GM23338 (cell line): ENCODE results near the gene ARHGAP11A. TPM values are rescaled to one million over a fixed set of nuclear protein-coding genes. Genes with fewer than 3 reads are reported as not detected.

Experiments used
- ATAC-seq: fragments of 200-7000 bp; cut with Tn5 transposase; 3 replicates; pipeline ENCODE4 v1.9.1; 2020
- DNase-seq: peaks from one replicate; pipeline ENCODE4 v3.0.0-alpha.2; 2015; ENCODE audit warnings: low spot score
- H2AFZ ChIP-seq: fragments of 200-600 bp; sonication (generic); 2 replicates; pipeline ENCODE4 v1.8.0; 2016; ENCODE audit warnings: antibody characterized with exemption, mild to moderate bottlenecking, moderate library complexity
- H3F3A ChIP-seq: fragments of 200-600 bp; sonication (generic); replicated peaks from 2 replicates; pipeline ENCODE4 v1.8.0; 2017; ENCODE audit warnings: antibody characterized with exemption, mixed run types, low read depth
- H3K27ac ChIP-seq: fragments of 200-600 bp; sonication (generic); 2 replicates; pipeline ENCODE4 v1.6.1; 2016; ENCODE audit warnings: low read depth
- H3K27me3 ChIP-seq: fragments of 200-600 bp; sonication (generic); 2 replicates; pipeline ENCODE4 v1.8.0; 2016; ENCODE audit warnings: mild to moderate bottlenecking, mixed run types, moderate library complexity; ENCODE audit not compliant: insufficient read depth
- H3K36me3 ChIP-seq: fragments of 200-600 bp; sonication (generic); 2 replicates; pipeline ENCODE4 v1.8.0; 2016; ENCODE audit warnings: mild to moderate bottlenecking; ENCODE audit not compliant: insufficient read depth
- H3K4me1 ChIP-seq: fragments of 200-600 bp; sonication (generic); 2 replicates; pipeline ENCODE4 v1.8.0; 2016; ENCODE audit warnings: mild to moderate bottlenecking, moderate library complexity; ENCODE audit not compliant: insufficient read depth
- H3K4me2 ChIP-seq: fragments of 200-600 bp; sonication (generic); 2 replicates; pipeline ENCODE4 v1.7.1; 2017; ENCODE audit warnings: mixed run types
- H3K4me3 ChIP-seq: fragments of 200-600 bp; sonication (generic); 2 replicates; pipeline ENCODE4 v1.6.1; 2016; ENCODE audit warnings: mixed run types
- H3K79me2 ChIP-seq: fragments of 200-600 bp; sonication (generic); replicated peaks from 2 replicates; pipeline ENCODE4 v1.8.0; 2017; ENCODE audit warnings: mild to moderate bottlenecking; ENCODE audit not compliant: insufficient read depth
- H3K9me2 ChIP-seq: fragments of 200-600 bp; sonication (generic); 2 replicates; pipeline ENCODE4 v1.8.0; 2017; ENCODE audit not compliant: insufficient read depth
- H4K20me1 ChIP-seq: fragments of 200-600 bp; sonication (generic); replicated peaks from 2 replicates; pipeline ENCODE4 v1.8.0; 2017; ENCODE audit warnings: mild to moderate bottlenecking; ENCODE audit not compliant: insufficient read depth
- H3K27ac Mint-ChIP-seq: 2 replicates; pipeline ENCODE4 v1.8.0; 2020; ENCODE audit warnings: inconsistent platforms, mild to moderate bottlenecking, moderate library complexity, mixed read lengths
- H3K27me3 Mint-ChIP-seq: 3 replicates; pipeline ENCODE4 v1.8.0; 2022; ENCODE audit warnings: low read depth, mild to moderate bottlenecking, moderate library complexity, mixed read lengths, inconsistent platforms; ENCODE audit not compliant: insufficient read depth, poor library complexity
- H3K36me3 Mint-ChIP-seq: 3 replicates; pipeline ENCODE4 v1.8.0; 2021; ENCODE audit warnings: low read depth, mild to moderate bottlenecking, inconsistent platforms, moderate library complexity, mixed read lengths
- H3K4me1 Mint-ChIP-seq: 3 replicates; pipeline ENCODE4 v1.8.0; 2020; ENCODE audit warnings: mild to moderate bottlenecking, inconsistent platforms, mixed read lengths
- H3K4me3 Mint-ChIP-seq: 3 replicates; pipeline ENCODE4 v1.8.0; 2021; ENCODE audit warnings: moderate library complexity, mild to moderate bottlenecking, inconsistent platforms, mixed read lengths
- H3K9me3 Mint-ChIP-seq: 3 replicates; pipeline ENCODE4 v1.8.0; 2020; ENCODE audit warnings: moderate library complexity, mild to moderate bottlenecking, inconsistent platforms, mixed read lengths
- STAT1 ChIP-seq: IDR thresholded peaks from one replicate; pipeline ENCODE4 v1.6.1; 2016; ENCODE audit warnings: antibody characterized with exemption; ENCODE audit not compliant: unreplicated experiment
- ZNF331 ChIP-seq: fragments of 250-450 bp; sonication (Bioruptor Pico); IDR thresholded peaks from 2 replicates; pipeline ENCODE4 v1.5.0; 2020; ENCODE audit warnings: low read depth, mild to moderate bottlenecking, moderate library complexity
- polyA plus RNA-seq: library from polyadenylated mRNA; unstranded; fragments of >200 nt; fragmentation: Nextera tagmentation; extraction: Ambion mirVana; gene quantifications from 2 replicates; pipeline ENCODE4 v1.2.1, GENCODE V29; 2016
- total RNA-seq: library from RNA; depleted of rRNA; stranded (reverse); fragments of >200 nt; shearing (Covaris generic); gene quantifications from 2 replicates; pipeline ENCODE4 v1.2.3, GENCODE V29; 2014
- TF ChIP-seq, protein P1 (sequence below): fragments of 250-450 bp; sonication (Bioruptor Pico); IDR thresholded peaks from 2 replicates; pipeline ENCODE4 v1.5.0; 2020; ENCODE audit warnings: mild to moderate bottlenecking, moderate library complexity
- TF ChIP-seq, protein P2 (sequence below): IDR thresholded peaks from 2 replicates; pipeline ENCODE4 v1.6.1; 2016; ENCODE audit warnings: antibody characterized with exemption
- TF ChIP-seq, protein P3 (sequence below): IDR thresholded peaks from one replicate; pipeline ENCODE4 v1.6.1; 2018; ENCODE audit warnings: antibody characterized with exemption; ENCODE audit not compliant: unreplicated experiment

ARHGAP11A gene
- total and polyA plus RNA-seq, 2 experiments from 2014 or later = 28.3 to 43.1 TPM

DNA sequence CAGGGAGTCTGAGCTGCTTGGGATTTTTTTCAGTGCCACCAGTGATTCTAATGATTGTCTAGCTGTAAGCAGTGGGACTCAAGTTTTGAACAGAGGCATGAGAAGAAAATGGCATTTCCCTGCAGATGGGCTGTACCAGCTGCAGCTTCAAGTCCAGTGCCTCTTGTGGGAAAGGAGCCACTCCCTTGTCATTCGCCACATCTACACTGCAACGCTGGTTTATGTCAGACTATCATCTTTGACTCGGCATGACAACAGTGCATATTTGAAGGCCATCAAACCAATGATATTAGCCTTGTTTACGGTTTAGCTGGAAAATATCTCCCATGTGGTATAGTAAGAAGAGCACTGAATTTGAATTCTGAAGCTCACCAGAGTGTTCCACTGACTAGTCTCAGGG lies 48.4 kb downstream of the ARHGAP11A start (continued):
- TF ChIP-seq, protein P1, sequence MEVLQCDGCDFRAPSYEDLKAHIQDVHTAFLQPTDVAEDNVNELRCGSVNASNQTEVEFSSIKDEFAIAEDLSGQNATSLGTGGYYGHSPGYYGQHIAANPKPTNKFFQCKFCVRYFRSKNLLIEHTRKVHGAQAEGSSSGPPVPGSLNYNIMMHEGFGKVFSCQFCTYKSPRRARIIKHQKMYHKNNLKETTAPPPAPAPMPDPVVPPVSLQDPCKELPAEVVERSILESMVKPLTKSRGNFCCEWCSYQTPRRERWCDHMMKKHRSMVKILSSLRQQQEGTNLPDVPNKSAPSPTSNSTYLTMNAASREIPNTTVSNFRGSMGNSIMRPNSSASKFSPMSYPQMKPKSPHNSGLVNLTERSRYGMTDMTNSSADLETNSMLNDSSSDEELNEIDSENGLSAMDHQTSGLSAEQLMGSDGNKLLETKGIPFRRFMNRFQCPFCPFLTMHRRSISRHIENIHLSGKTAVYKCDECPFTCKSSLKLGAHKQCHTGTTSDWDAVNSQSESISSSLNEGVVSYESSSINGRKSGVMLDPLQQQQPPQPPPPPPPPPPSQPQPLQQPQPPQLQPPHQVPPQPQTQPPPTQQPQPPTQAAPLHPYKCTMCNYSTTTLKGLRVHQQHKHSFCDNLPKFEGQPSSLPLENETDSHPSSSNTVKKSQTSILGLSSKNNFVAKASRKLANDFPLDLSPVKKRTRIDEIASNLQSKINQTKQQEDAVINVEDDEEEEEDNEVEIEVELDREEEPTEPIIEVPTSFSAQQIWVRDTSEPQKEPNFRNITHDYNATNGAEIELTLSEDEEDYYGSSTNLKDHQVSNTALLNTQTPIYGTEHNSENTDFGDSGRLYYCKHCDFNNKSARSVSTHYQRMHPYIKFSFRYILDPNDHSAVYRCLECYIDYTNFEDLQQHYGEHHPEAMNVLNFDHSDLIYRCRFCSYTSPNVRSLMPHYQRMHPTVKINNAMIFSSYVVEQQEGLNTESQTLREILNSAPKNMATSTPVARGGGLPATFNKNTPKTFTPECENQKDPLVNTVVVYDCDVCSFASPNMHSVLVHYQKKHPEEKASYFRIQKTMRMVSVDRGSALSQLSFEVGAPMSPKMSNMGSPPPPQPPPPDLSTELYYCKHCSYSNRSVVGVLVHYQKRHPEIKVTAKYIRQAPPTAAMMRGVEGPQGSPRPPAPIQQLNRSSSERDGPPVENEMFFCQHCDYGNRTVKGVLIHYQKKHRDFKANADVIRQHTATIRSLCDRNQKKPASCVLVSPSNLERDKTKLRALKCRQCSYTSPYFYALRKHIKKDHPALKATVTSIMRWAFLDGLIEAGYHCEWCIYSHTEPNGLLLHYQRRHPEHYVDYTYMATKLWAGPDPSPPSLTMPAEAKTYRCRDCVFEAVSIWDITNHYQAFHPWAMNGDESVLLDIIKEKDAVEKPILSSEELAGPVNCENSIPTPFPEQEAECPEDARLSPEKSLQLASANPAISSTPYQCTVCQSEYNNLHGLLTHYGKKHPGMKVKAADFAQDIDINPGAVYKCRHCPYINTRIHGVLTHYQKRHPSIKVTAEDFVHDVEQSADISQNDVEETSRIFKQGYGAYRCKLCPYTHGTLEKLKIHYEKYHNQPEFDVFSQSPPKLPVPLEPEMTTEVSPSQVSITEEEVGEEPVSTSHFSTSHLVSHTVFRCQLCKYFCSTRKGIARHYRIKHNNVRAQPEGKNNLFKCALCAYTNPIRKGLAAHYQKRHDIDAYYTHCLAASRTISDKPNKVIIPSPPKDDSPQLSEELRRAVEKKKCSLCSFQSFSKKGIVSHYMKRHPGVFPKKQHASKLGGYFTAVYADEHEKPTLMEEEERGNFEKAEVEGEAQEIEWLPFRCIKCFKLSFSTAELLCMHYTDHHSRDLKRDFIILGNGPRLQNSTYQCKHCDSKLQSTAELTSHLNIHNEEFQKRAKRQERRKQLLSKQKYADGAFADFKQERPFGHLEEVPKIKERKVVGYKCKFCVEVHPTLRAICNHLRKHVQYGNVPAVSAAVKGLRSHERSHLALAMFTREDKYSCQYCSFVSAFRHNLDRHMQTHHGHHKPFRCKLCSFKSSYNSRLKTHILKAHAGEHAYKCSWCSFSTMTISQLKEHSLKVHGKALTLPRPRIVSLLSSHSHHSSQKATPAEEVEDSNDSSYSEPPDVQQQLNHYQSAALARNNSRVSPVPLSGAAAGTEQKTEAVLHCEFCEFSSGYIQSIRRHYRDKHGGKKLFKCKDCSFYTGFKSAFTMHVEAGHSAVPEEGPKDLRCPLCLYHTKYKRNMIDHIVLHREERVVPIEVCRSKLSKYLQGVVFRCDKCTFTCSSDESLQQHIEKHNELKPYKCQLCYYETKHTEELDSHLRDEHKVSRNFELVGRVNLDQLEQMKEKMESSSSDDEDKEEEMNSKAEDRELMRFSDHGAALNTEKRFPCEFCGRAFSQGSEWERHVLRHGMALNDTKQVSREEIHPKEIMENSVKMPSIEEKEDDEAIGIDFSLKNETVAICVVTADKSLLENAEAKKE (CRISPR knock-in tag) = no peak
- TF ChIP-seq, protein P2, sequence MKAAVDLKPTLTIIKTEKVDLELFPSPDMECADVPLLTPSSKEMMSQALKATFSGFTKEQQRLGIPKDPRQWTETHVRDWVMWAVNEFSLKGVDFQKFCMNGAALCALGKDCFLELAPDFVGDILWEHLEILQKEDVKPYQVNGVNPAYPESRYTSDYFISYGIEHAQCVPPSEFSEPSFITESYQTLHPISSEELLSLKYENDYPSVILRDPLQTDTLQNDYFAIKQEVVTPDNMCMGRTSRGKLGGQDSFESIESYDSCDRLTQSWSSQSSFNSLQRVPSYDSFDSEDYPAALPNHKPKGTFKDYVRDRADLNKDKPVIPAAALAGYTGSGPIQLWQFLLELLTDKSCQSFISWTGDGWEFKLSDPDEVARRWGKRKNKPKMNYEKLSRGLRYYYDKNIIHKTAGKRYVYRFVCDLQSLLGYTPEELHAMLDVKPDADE = no peak
- no peak for TF ChIP-seq STAT1
- TF ChIP-seq, protein P3, sequence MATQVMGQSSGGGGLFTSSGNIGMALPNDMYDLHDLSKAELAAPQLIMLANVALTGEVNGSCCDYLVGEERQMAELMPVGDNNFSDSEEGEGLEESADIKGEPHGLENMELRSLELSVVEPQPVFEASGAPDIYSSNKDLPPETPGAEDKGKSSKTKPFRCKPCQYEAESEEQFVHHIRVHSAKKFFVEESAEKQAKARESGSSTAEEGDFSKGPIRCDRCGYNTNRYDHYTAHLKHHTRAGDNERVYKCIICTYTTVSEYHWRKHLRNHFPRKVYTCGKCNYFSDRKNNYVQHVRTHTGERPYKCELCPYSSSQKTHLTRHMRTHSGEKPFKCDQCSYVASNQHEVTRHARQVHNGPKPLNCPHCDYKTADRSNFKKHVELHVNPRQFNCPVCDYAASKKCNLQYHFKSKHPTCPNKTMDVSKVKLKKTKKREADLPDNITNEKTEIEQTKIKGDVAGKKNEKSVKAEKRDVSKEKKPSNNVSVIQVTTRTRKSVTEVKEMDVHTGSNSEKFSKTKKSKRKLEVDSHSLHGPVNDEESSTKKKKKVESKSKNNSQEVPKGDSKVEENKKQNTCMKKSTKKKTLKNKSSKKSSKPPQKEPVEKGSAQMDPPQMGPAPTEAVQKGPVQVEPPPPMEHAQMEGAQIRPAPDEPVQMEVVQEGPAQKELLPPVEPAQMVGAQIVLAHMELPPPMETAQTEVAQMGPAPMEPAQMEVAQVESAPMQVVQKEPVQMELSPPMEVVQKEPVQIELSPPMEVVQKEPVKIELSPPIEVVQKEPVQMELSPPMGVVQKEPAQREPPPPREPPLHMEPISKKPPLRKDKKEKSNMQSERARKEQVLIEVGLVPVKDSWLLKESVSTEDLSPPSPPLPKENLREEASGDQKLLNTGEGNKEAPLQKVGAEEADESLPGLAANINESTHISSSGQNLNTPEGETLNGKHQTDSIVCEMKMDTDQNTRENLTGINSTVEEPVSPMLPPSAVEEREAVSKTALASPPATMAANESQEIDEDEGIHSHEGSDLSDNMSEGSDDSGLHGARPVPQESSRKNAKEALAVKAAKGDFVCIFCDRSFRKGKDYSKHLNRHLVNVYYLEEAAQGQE = no peak

DNA sequence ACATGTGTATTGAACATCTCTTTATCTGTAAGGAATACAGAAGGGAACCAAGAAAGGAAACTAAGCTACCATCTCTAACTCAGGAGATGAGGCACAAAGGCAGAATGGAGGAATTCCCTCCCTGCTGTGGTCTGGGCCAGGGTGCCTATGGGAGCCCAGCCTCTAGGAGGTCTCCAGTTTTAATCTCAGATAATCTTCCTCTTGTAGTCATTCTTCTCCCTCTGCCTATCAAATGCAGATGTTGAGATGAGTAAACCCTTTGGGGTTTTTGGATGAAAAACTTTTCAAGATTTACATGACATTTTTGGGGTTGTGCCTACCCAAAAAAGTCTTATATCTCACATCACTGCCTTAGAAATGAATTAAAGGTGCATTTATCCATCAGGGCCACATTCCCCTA lies 49.5 kb downstream of the ARHGAP11A start:
- no peak overlapping the region for H3K4me3 ChIP-seq
- H2AFZ ChIP-seq = no peak overlapping the region
- H4K20me1 ChIP-seq = peaks cover 5% of the 10 kb centered on the region; the same call in 1 of the 2 replicates
- Mint-ChIP-seq H3K4me3 (no peak overlapping the region), H3K9me3 (no peaks in the 10 kb centered on the region), H3K36me3 (no peaks in the 10 kb centered on the region; the same call in 2 of the 3 replicates), H3K27ac (no peak overlapping the region), H3K27me3 (peaks cover 2% of the 10 kb centered on the region), H3K4me1 (peaks cover 17% of the 10 kb centered on the region)
- ATAC-seq (no peak), DNase-seq (no peak)
- H3K4me2 ChIP-seq = no peak overlapping the region
- no peak for TF ChIP-seq ZNF331 (CRISPR knock-in tag)
- TF ChIP-seq, protein P2 = no peak
- H3K79me2 ChIP-seq = 0 out of 2 replicates have a peak, but pooled peaks cover 4% of the 10 kb centered on the region
- no peaks in the 10 kb centered on the region for H3K36me3 ChIP-seq
- no peak overlapping the region for H3K27ac ChIP-seq
- H3K9me2 ChIP-seq = no peaks in the 10 kb centered on the region
- no peaks in the 10 kb centered on the region for H3F3A ChIP-seq
- peaks cover 12% of the 10 kb centered on the region for H3K4me1 ChIP-seq
- no peaks in the 10 kb centered on the region for H3K27me3 ChIP-seq
